ENCODE results near the gene USP13.

DNA sequence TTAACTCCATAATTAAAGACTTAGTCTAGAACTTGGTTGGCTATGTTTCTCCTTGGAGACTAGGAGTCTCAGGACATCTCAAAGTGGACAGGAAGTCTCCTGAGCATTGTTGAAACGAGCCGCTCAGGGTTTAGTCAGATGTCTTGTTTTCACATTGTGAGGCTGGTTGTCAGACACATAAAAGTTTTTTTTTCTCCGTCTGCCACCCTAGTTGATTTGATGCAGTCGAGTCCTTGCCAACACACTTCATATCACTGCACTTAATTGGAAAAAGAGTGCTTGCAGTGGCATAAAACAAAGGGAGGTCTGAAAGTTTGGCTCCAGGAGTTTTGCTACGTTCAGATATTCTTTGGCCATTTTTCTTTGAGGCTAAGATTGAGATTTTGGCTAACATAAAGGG lies 92.9 kb downstream of the USP13 start:
- TF ChIP-seq, protein P1, sequence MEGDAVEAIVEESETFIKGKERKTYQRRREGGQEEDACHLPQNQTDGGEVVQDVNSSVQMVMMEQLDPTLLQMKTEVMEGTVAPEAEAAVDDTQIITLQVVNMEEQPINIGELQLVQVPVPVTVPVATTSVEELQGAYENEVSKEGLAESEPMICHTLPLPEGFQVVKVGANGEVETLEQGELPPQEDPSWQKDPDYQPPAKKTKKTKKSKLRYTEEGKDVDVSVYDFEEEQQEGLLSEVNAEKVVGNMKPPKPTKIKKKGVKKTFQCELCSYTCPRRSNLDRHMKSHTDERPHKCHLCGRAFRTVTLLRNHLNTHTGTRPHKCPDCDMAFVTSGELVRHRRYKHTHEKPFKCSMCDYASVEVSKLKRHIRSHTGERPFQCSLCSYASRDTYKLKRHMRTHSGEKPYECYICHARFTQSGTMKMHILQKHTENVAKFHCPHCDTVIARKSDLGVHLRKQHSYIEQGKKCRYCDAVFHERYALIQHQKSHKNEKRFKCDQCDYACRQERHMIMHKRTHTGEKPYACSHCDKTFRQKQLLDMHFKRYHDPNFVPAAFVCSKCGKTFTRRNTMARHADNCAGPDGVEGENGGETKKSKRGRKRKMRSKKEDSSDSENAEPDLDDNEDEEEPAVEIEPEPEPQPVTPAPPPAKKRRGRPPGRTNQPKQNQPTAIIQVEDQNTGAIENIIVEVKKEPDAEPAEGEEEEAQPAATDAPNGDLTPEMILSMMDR (conservative IDR thresholded peaks at IDR 0.05 in 1 of 2, IDR thresholded peaks at IDR 0.05 in 1 of 2; ENCODE audit: extremely low read depth in 1 of 2, insufficient read depth in 1 of 2, low read depth in 1 of 2, low read length in 2 of 2), result no peak
- no peak for TF ChIP-seq EZH2 (IDR thresholded peaks at IDR 0.05; ENCODE audit: borderline replicate concordance, low read length)

Data from mammary epithelial cell (primary cell).